Fibroblast of lung (primary cell): ENCODE data around the gene ZGRF1.

Experiments
- EZH2 ChIP-seq: IDR thresholded peaks from 2 replicates; pipeline ENCODE4 v1.5.1; 2012; ENCODE audit warnings: low read length, control low read depth, mild to moderate bottlenecking; ENCODE audit errors: missing control alignments
- TF ChIP-seq, protein P1 (sequence below), 2 donors: IDR thresholded peaks in 1 of 2; conservative IDR thresholded peaks in 1 of 2; 1 replicate in 1 of 2; 2 replicates in 1 of 2; pipeline ENCODE4 v1.5.1; 2011 to 2012; ENCODE audit warnings: low read length in 2 of 2, control low read depth in 1 of 2, inconsistent platforms in 1 of 2, low read depth in 1 of 2, mild to moderate bottlenecking in 1 of 2

DNA sequence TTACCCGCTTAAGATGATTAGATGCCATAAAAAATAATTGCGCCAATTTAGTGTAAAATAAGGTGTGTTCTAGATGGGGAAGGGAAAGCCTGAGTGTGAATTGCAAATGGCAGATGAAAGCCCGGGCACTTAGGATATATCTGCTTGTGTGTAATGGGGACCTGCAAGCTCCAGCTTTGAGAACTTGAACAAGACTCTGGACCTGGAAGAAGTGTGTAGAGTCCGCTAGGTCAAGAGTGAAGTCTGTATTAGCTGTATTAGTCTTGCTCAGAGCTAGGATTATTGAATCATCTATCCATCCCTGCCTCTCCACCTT, 124.9 kb downstream of the ZGRF1 start:
- TF ChIP-seq, protein P1, sequence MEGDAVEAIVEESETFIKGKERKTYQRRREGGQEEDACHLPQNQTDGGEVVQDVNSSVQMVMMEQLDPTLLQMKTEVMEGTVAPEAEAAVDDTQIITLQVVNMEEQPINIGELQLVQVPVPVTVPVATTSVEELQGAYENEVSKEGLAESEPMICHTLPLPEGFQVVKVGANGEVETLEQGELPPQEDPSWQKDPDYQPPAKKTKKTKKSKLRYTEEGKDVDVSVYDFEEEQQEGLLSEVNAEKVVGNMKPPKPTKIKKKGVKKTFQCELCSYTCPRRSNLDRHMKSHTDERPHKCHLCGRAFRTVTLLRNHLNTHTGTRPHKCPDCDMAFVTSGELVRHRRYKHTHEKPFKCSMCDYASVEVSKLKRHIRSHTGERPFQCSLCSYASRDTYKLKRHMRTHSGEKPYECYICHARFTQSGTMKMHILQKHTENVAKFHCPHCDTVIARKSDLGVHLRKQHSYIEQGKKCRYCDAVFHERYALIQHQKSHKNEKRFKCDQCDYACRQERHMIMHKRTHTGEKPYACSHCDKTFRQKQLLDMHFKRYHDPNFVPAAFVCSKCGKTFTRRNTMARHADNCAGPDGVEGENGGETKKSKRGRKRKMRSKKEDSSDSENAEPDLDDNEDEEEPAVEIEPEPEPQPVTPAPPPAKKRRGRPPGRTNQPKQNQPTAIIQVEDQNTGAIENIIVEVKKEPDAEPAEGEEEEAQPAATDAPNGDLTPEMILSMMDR (conservative IDR thresholded peaks at IDR 0.05 in 1 of 2, IDR thresholded peaks at IDR 0.05 in 1 of 2; ENCODE audit: low read depth in 1 of 2, low read length in 2 of 2), result no peak
- TF ChIP-seq EZH2, result no peak
